GM21825 (cell line): ENCODE data around the gene CALML5.

Source experiments
- ATAC-seq: cut with Tn5 transposase; IDR thresholded peaks from one replicate; pipeline ENCODE4 v1.9.1; 2021; ENCODE audit warnings: mild to moderate bottlenecking, moderate library complexity; ENCODE audit not compliant: unreplicated experiment

Gene CALML5

DNA sequence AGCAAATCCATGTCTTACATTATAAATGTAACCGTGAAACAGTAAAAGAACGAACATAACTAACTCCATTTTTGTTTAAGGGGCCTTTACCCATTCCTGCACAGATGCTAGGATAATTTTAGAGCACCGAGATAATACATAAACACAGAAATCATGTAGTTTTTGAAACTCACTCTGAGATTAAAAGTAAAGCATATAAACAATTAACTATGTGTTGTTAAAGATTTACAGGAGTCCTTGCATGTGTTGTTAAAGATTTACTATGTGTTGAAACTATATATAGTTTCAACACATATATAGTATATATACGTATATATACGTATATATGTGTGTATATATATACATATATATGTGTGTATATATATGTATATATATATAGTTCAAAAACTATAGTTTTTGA is 18.2 kb upstream of the CALML5 start:
- ATAC-seq: no peak

DNA sequence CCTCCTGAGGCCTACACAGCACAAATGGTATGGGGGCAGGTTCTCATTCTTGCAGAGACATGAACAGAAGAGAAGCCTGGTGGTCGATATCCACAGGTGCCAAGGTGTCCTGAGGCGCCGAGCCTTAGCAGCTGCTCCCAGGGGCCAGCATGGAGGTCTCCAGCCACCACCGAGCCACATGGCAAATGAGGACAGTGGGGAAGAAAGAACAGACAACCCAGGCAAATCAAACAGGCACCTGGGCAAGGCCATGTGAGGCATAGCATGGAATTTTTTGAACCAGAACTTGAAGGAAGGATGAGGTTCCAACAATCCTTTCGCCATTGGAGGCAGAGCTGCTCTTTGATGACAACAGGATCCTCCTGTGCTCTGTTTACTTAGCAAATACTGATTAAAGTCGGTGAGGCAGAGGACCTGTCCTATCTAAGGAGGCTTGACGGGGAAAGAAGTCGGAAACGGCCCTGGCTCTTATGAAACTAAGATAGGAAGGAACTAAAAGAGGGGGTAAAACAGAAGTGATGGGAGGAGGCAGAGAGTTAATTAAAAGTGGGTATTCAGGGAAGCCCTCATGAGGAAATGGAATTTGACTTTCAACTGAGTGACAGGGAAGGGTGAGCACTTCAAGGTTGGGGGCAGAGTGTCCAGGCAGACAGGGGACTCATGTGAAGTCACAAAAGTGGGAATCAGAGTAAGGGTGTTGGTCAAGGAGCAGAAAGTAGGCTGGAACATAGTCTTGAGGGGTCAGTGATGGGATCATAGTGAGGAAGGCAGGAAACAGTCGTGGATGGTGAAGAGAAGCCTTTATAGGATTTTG is 16.8 kb upstream of the CALML5 start:
- no peak for ATAC-seq

- no peak for ATAC-seq
These were observed 15.0 kb upstream of the CALML5 start for GRCh38 chr10:5514226-5514850.

DNA sequence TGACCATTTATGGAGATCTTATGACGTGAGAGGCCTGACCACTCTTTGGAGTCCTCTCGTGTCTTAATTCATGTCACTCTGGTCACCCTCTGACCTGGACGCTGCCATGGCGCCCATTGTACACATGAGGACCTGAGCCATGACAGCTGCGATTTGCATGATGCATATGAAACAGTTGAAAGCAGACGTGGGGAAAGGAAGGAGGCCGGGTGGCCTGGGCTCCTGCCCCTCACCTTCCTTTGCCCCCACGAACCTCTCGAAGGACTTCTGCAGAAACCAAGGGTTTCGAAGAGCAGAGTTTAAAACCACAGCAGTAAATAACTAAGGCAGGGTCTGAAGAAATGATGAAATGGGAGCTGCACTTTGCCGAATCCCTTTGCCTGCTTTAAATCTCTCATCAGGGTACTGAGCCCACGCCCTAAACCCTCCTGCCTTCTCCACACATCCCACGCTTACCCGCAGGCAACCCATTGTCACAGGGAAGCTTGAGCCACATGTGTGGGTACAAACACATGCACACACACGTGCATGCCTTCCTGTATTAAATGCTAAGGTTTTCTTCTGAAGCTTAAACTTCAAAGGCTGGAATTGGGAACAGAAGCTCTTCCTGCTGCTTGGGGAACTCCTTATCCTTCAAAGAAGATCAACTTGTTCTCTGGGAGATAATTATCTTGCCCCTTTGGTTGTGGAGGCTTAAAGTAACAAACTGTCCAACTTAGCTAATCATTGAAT is 13.7 kb upstream of the CALML5 start:
- no peak for ATAC-seq

DNA sequence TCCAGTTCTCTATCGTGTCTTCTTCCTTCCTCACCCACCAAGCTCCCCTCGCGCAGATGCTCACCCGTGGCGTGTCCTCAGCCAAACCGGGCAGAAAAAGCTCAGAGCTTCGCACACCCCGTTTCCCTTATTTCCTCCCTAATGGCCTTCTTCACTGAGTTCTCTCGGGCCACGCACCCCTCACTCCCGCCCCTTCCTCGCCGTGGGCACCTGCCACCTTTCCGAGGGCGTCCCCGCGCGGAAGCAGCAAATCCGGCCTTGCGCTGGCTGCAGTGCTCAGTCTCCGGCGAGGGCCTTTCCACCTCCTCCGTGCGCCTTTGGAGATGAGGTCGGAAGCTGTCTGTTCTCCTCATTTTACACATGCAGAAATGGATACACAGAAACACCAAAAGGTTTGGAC is 13.0 kb upstream of the CALML5 start:
- ATAC-seq: no peak

- no peak for ATAC-seq
These were observed 12.5 kb upstream of the CALML5 start for GRCh38 chr10:5511885-5512280.

DNA sequence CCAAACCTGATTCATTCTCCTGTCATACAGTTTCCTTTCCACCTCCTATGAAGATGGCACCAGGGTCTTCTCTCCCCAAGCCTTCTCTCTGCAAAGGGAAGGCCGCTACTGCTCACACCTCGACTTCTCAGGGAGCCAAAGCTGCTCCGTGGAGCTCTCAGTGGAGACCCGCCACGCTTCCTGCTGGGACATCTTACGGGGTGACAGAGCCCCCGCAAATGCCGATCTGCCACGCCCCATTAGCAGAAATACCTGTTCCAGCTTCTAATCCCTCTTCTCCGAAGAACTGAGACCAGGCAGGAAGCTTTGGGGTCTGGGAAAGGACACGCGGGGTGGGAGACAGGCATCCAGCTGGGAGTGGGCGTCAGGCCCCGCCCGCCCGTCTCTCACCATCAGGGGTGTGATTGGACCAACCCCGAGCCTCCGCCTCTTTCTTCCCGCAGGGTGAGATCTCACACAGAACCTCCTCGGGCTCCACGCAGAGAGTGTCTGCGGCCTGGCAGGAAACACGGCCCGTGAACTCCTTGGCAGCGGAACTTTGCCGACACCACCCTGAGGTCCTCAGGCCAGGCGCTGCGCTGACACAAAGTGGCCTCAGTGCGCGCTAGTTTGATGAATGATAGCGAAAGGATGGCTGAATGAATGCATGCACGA is 12.0 kb upstream of the CALML5 start:
- ATAC-seq: no peak

GRCh38 chr10:5510281-5511072 is 11.1 kb upstream of the CALML5 start:
- no peak for ATAC-seq

GRCh38 chr10:5509691-5510090 is 10.3 kb upstream of the CALML5 start:
- ATAC-seq: no peak

GRCh38 chr10:5509236-5509635 is 9.9 kb upstream of the CALML5 start:
- ATAC-seq: no peak

GRCh38 chr10:5508786-5509185 is 9.4 kb upstream of the CALML5 start:
- no peak for ATAC-seq

GRCh38 chr10:5508161-5508604 is 8.8 kb upstream of the CALML5 start:
- no peak for ATAC-seq

- ATAC-seq: no peak
These were observed 8.3 kb upstream of the CALML5 start for GRCh38 chr10:5507649-5508131.

DNA sequence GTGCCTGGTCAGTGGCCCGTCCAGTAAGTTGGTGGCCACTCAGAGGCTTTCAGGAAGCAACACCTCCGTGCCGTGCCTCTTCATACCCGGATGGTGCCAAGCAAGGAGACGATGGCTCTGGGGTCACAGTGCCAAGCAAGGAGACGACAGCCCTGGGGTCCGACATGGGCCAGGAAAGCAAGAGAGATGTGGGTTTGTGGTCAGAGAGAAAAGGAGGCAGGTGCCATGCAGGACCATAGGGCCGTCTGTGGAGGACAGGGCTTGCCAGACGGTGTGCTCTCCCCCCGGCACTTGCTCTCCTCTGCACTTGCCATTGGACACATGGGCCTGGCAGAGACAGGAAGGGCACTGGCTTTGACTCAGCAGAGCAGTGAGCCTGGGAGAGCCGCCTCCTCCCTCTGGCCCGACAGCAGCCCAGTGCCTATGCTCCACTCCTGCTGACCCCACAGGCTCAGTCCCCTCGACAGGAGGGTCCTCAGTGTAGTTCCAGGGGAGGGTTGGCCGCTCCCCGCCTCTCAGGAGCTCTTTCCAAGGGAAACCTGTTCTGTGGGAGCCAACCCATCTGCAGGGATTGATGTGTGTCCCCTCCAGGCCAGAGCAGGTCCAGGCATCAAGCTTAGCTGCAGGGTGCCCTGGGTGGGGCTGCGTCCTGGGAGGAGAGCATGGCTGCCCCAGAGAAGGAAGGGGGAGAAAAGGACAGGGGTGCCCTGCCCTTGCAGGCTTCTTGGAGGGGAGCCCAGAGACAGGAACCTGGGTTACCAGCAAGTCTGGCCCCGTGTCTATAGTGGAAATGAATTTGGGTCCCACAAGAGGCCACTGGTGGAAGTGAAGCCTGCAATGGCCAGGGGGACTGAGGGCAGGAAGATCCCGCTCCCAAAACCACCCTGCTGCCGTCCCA is 7.6 kb upstream of the CALML5 start:
- no peak for ATAC-seq

DNA sequence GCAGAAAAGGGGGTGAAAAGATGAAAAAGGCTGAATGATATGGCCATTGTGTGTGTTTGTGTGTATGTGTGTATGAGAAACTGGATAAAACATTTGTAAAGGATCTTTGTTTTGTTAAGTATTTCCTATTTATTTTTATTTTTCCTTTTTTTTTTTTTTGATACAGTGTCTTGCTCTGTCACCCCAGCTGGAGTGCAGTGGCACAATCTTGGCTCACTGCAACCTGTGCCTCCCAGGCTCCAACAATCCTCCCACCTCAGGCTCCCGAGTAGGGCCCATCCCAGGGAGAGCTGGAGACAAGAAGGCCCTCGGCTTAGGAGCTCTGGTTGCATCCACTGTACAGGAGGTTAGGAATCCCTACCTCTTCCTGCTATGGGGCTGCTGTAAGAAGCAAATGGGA is 6.9 kb upstream of the CALML5 start:
- no peak for ATAC-seq

DNA sequence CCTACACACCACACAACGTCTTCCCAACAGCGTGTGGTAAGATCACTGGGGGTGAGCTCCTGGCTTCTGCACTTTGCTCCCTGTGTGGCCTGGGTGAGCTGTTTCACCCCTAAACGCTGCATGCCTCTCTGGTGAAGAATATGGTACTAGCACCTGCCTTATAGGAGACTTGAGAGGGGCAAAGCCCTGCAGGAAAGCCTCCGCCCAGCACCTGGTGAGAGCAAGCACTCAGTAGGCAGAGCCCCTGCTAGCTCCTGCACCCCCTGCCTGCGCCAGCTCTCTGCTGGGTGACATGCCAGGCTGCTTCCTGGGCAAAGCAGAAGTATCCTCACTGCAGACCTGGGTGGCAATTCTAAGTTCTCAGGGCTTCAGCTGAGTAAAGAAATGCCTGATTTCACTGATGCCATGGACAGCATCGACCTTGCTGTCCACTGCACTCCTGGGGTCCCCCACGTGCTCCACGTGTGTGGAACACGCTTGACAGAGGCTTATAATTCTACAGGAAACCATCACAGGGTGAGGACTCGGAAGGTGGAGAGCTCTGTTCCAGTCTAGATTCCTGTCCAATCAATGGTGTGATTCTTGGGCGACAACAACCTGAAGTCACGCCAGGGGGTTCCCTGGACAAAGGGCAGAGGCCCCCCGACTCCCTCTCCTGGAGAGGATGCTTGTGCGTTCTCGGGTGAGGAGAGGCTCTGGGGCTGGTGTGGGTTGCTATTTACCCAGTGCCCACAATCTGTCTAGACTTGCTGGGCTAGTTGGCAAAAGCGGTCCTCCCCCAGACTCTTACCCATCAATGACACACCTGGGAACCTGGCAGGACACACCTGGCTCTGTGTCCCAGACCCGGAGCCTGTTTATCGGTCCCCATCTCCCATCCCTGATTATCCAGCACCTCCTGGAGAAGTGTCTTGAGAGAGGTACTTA is 5.0 kb upstream of the CALML5 start:
- no peak for ATAC-seq

DNA sequence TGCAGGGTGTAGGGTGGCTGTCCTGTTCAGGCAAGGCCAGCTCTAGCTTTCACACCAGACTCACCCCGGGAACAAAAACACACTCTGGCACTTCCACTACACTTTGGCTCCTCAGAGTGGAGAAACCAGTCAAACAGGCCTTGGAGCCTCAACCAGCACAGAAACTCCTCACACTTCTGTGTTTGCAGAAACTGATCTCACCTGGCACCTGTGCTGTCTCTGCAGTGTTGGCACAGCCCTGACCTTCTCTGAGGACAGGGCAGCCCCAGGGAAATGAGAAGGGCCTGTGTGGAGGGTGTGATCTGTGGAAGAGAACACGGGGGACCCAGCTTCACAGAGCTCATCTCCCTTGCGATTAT is 4.1 kb upstream of the CALML5 start:
- ATAC-seq: no peak
